Right lobe of liver (tissue), 6 donors: Measurements from ENCODE around the gene PRCC. TPM values are rescaled to one million over a fixed set of nuclear protein-coding genes. Genes with fewer than 3 reads are reported as not detected.
A peak's percentile ranks its signal among the peaks of the same experiment; 100 is the strongest.

ENCODE experiments used
- ATAC-seq, 4 donors: fragments of 200-7000 bp; cut with Tn5 transposase; one replicate each; pipeline ENCODE4 v1.9.1; 2020; ENCODE audit warnings: mild to moderate bottlenecking in 4 of 4, moderate library complexity in 4 of 4
- DNase-seq, 3 donors: peaks; one replicate each; pipeline ENCODE4 v3.0.0-alpha.2; 2020
- H3K27ac ChIP-seq, 3 donors: fragments of 200-600 bp; one replicate each; pipeline ENCODE4 v1.8.0; 2022
- H3K27me3 ChIP-seq, 2 donors: fragments of 200-600 bp; one replicate each; pipeline ENCODE4 v1.8.0; 2022
- H3K36me3 ChIP-seq, 4 donors: fragments of 200-600 bp; sonication (generic) in 1 of 4; one replicate each; pipeline versions ENCODE4 v1.5.1 to v1.8.0; 2017 to 2022; ENCODE audit warnings: control low read depth in 1 of 4
- H3K4me1 ChIP-seq, 4 donors: fragments of 200-600 bp; sonication (generic) in 1 of 4; one replicate each; pipeline versions ENCODE4 v1.5.1 to v1.8.0; 2017 to 2022; ENCODE audit warnings: control low read depth in 1 of 4
- H3K4me3 ChIP-seq, 3 donors: fragments of 200-600 bp; one replicate each; pipeline ENCODE4 v1.8.0; 2022
- H3K9me3 ChIP-seq, 4 donors: fragments of 200-600 bp; sonication (generic) in 1 of 4; one replicate each; pipeline versions ENCODE4 v1.5.1 to v1.8.0; 2017 to 2022; ENCODE audit warnings: control low read depth in 1 of 4
- CTCF ChIP-seq, 4 donors: fragments of 200-600 bp in 3 of 4; fragments of 450-650 bp in 1 of 4; IDR thresholded peaks; one replicate each; pipeline versions ENCODE4 v1.5.1 to v1.8.0; 2016 to 2022; ENCODE audit warnings: antibody characterized with exemption in 4 of 4, mild to moderate bottlenecking in 2 of 4
- POLR2A ChIP-seq: fragments of 450-650 bp; IDR thresholded peaks from one replicate; pipeline ENCODE4 v1.6.1; 2017; ENCODE audit warnings: antibody characterized with exemption, mild to moderate bottlenecking
- WGBS: methylation state at CpG from one replicate; pipeline ENCODE4 v1.1.6; 2018; ENCODE audit warnings: low coverage, low lambda C conversion rate; ENCODE audit not compliant: insufficient coverage; ENCODE audit errors: missing lambda C conversion rate; 5-methylcytosine and 5-hydroxymethylcytosine counted together
- intact Hi-C, 2 donors: fragments of 100-400 bp; cut with DNase I; formaldehyde crosslinking; loops; one replicate each; pipeline versions ENCODE4 v1.11.2 to v1.14.1; 2022
- total RNA-seq, 6 experiments: library from RNA; depleted of rRNA in 2 of 6; stranded (reverse); fragments of >200 nt in 2 of 6; fragmentation: NEBNext Ultra II Directional in 3 of 6; extraction: Animal tissue kit (Norgen Biotek cat#: 25700) in 3 of 6; gene quantifications; one replicate each; pipeline versions ENCODE4 v1.1.0 to v1.2.4, GENCODE V29; 2016 to 2023
- donor health status: DM: no; HTN: yes; CAD: no.
- donor health status: DM: no; HTN: no; CAD: no.
- donor health status: DM: no; HTN: no; CAD: no.
- donor health status: DM: no; HTN: yes; CAD: no.
- donor health status: DM: no; HTN: yes; CAD: no.

PRCC gene
- total RNA-seq, 6 experiments from 2014 or later: 17.4 to 23.4 (median 19.7) TPM

GRCh38 chr1:156765666-156766065 lies 1.7 kb upstream of the PRCC start:
- H3K4me3 ChIP-seq: peak overlapping the region in 2 of 3 donors; percentile 73 to 91
- H3K27me3 ChIP-seq: no peaks in the 10 kb centered on the region
- H3K4me1 ChIP-seq: peaks cover 0 to 22% (median 3%) of the 10 kb centered on the region in 4 donors
- peaks cover 0 to 5% (median 0%) of the 10 kb centered on the region in 4 donors for H3K36me3 ChIP-seq
- intact Hi-C loops: no loop called here
- H3K27ac ChIP-seq: peak overlapping the region in 1 of 3 donors; percentile 85
- DNase-seq (no peak), ATAC-seq (no peak)
- no peaks in the 10 kb centered on the region for H3K9me3 ChIP-seq
- WGBS: 92% methylated on average over 4 of the region's 5 CpGs
- TF ChIP-seq POLR2A (no peak), CTCF (IDR thresholded peaks at IDR 0.05) (no peak)

GRCh38 chr1:156766298-156767100 lies 836 bp upstream of the PRCC start:
- Histone ChIP-seq H3K4me1 (peaks cover 0 to 30% (median 3%) of the 10 kb centered on the region in 4 donors), H3K9me3 (no peaks in the 10 kb centered on the region), H3K27me3 (no peaks in the 10 kb centered on the region), H3K36me3 (peaks cover 0 to 6% (median 0%) of the 10 kb centered on the region in 4 donors), H3K4me3 (peak overlapping the region; percentile 64 to 91 (median 73)), H3K27ac (peak overlapping the region; percentile 71 to 85 (median 79))
- ATAC-seq: peak; percentile 6 to 22 (median 14)
- intact Hi-C loops: no loop called here
- no peak for DNase-seq
- TF ChIP-seq CTCF (IDR thresholded peaks at IDR 0.05) (no peak), POLR2A (no peak)
- 7% methylated on average over 11 of the region's 14 CpGs for WGBS

- peaks cover 0 to 6% (median 0%) of the 10 kb centered on the region in 4 donors for H3K36me3 ChIP-seq
- no peaks in the 10 kb centered on the region for H3K27me3 ChIP-seq
- WGBS: 1% methylated on average over 15 of the region's 31 CpGs
- DNase-seq (peak in 1 of 3 donors; percentile 70), ATAC-seq (peak; percentile 1 to 8 (median 5))
- H3K9me3 ChIP-seq: no peaks in the 10 kb centered on the region
- intact Hi-C loops: no loop called here
- TF ChIP-seq CTCF (IDR thresholded peaks at IDR 0.05) (no peak), POLR2A (no peak)
- H3K4me3 ChIP-seq: peak overlapping the region; percentile 81 to 96 (median 91)
- H3K4me1 ChIP-seq: peaks cover 0 to 32% (median 3%) of the 10 kb centered on the region in 4 donors
- H3K27ac ChIP-seq: peak overlapping the region; percentile 85 to 93 (median 88)
Observed at GRCh38 chr1:156767879-156768604, 707 bp downstream of the PRCC start.

- WGBS: 20% methylated on average over 8 of the region's 8 CpGs
- intact Hi-C loops: no loop called here
- peak overlapping the region; percentile 81 to 96 (median 91) for H3K4me3 ChIP-seq
- TF ChIP-seq POLR2A (no peak), CTCF (IDR thresholded peaks at IDR 0.05) (no peak)
- H3K4me1 ChIP-seq: peaks cover 0 to 32% (median 3%) of the 10 kb centered on the region in 4 donors
- peak overlapping the region in 1 of 3 donors; percentile 85 for H3K27ac ChIP-seq
- no peaks in the 10 kb centered on the region for H3K9me3 ChIP-seq
- H3K36me3 ChIP-seq: peaks cover 0 to 6% (median 0%) of the 10 kb centered on the region in 4 donors
- DNase-seq (no peak), ATAC-seq (no peak)
- H3K27me3 ChIP-seq: no peaks in the 10 kb centered on the region
Observed at GRCh38 chr1:156768610-156769295, 1.4 kb downstream of the PRCC start.
